WTC11 (cell line): ENCODE data around the gene RCAN2. TPM values are rescaled to one million over a fixed set of nuclear protein-coding genes. Genes with fewer than 3 reads are reported as not detected.

Source experiments
- ATAC-seq: fragments of 200-7000 bp; cut with Tn5 transposase; 2 replicates; pipeline ENCODE4 v1.10.0; 2021; ENCODE audit warnings: mild to moderate bottlenecking, moderate library complexity
- CTCF ChIA-PET: fragments of 300-600 bp; sonication (Branson Sonifier 250); formaldehyde crosslinking; loops from one replicate; lab custom pipeline; 2021; ENCODE audit warnings: antibody characterized with exemption; lab: Charles Lee
- POLR2A ChIA-PET: fragments of 350-600 bp; sonication (Branson Sonifier 250); formaldehyde crosslinking; loops from one replicate; lab custom pipeline; 2021; ENCODE audit warnings: antibody characterized with exemption; lab: Charles Lee
- DNase-seq: peaks from one replicate; pipeline ENCODE4 v3.0.0; 2021; ENCODE audit warnings: low spot score
- H3K27ac Mint-ChIP-seq: 2 replicates; pipeline ENCODE4 v1.8.0; 2021; ENCODE audit warnings: mixed read lengths
- H3K27me3 Mint-ChIP-seq: 2 replicates; pipeline ENCODE4 v1.8.0; 2021; ENCODE audit warnings: low read depth, mild to moderate bottlenecking, moderate library complexity, mixed read lengths
- H3K36me3 Mint-ChIP-seq: 2 replicates; pipeline ENCODE4 v1.8.0; 2021; ENCODE audit warnings: mixed read lengths
- H3K4me1 Mint-ChIP-seq: 2 replicates; pipeline ENCODE4 v1.8.0; 2022; ENCODE audit warnings: mixed read lengths
- H3K4me3 Mint-ChIP-seq: 2 replicates; pipeline ENCODE4 v1.8.0; 2021; ENCODE audit warnings: mild to moderate bottlenecking, moderate library complexity, mixed read lengths
- H3K9me3 Mint-ChIP-seq: 2 replicates; pipeline ENCODE4 v1.8.0; 2021; ENCODE audit warnings: mixed read lengths
- ATF1 ChIP-seq: sonication (generic); formaldehyde crosslinking; IDR thresholded peaks from 2 replicates; pipeline ENCODE4 v1.8.1; 2023; ENCODE audit warnings: mild to moderate bottlenecking, moderate library complexity, missing genetic modification reagents
- ELF4 ChIP-seq: sonication (generic); formaldehyde crosslinking; IDR thresholded peaks from 2 replicates; pipeline ENCODE4 v1.8.1; 2022; ENCODE audit warnings: low read depth, mild to moderate bottlenecking, moderate library complexity, missing genetic modification reagents
- FOXJ3 ChIP-seq: sonication (generic); formaldehyde crosslinking; IDR thresholded peaks from 2 replicates; pipeline ENCODE4 v1.9.0; 2021; ENCODE audit warnings: missing genetic modification reagents, mild to moderate bottlenecking, borderline replicate concordance
- MXD4 ChIP-seq: fragments of 250-450 bp; sonication (Bioruptor Pico); IDR thresholded peaks from 2 replicates; pipeline ENCODE4 v1.8.0; 2021; ENCODE audit warnings: mild to moderate bottlenecking, moderate library complexity, borderline replicate concordance
- NR1H2 ChIP-seq: sonication (generic); formaldehyde crosslinking; IDR thresholded peaks from 2 replicates; pipeline ENCODE4 v1.9.0; 2021; ENCODE audit warnings: mild to moderate bottlenecking, moderate library complexity, missing genetic modification reagents
- NR2C2 ChIP-seq: sonication (generic); formaldehyde crosslinking; IDR thresholded peaks from 2 replicates; pipeline ENCODE4 v1.8.0; 2022; ENCODE audit warnings: mild to moderate bottlenecking, missing genetic modification reagents
- PRRX2 ChIP-seq: fragments of 250-450 bp; sonication (Bioruptor Pico); IDR thresholded peaks from 2 replicates; pipeline ENCODE4 v1.8.0; 2021; ENCODE audit warnings: mild to moderate bottlenecking
- SMAD3 ChIP-seq: sonication (generic); formaldehyde crosslinking; IDR thresholded peaks from 2 replicates; pipeline ENCODE4 v1.8.0; 2022; ENCODE audit warnings: missing genetic modification reagents, mild to moderate bottlenecking, borderline replicate concordance
- SOX15 ChIP-seq: fragments of 250-450 bp; sonication (Bioruptor Pico); IDR thresholded peaks from 2 replicates; pipeline ENCODE4 v1.9.0; 2021; ENCODE audit warnings: mild to moderate bottlenecking
- SP1 ChIP-seq: sonication (generic); formaldehyde crosslinking; conservative IDR thresholded peaks from 2 replicates; pipeline ENCODE4 v1.8.1; 2022; ENCODE audit warnings: missing genetic modification reagents
- TP53 ChIP-seq: sonication (generic); formaldehyde crosslinking; IDR thresholded peaks from 2 replicates; pipeline ENCODE4 v1.8.1; 2023; ENCODE audit warnings: mild to moderate bottlenecking, missing genetic modification reagents
- ZBTB21 ChIP-seq: sonication (generic); formaldehyde crosslinking; IDR thresholded peaks from 2 replicates; pipeline ENCODE4 v1.8.1; 2023; ENCODE audit warnings: mild to moderate bottlenecking, missing genetic modification reagents, borderline replicate concordance
- ZNF423 ChIP-seq: fragments of 250-450 bp; sonication (Bioruptor Pico); IDR thresholded peaks from 2 replicates; pipeline ENCODE4 v2.1.2; 2022; ENCODE audit warnings: mild to moderate bottlenecking, moderate library complexity
- total RNA-seq: library from RNA; stranded (reverse); gene quantifications from 3 replicates; pipeline ENCODE4 v1.2.3, GENCODE V29; 2021
- TF ChIP-seq, protein P1 (sequence below): sonication (generic); formaldehyde crosslinking; IDR thresholded peaks from 2 replicates; pipeline ENCODE4 v1.8.1; 2023; ENCODE audit warnings: mild to moderate bottlenecking, missing genetic modification reagents
- TF ChIP-seq, protein P2 (sequence below): sonication (generic); formaldehyde crosslinking; IDR thresholded peaks from 2 replicates; pipeline ENCODE4 v1.8.0; 2022; ENCODE audit warnings: mild to moderate bottlenecking, missing genetic modification reagents
- TF ChIP-seq, protein P3 (sequence below): sonication (generic); formaldehyde crosslinking; IDR thresholded peaks from 2 replicates; pipeline ENCODE4 v1.8.1; 2022; ENCODE audit warnings: missing genetic modification reagents, borderline replicate concordance
- TF ChIP-seq, protein P4 (sequence below): sonication (generic); formaldehyde crosslinking; IDR thresholded peaks from 2 replicates; pipeline ENCODE4 v1.8.1; 2023; ENCODE audit warnings: mild to moderate bottlenecking, missing genetic modification reagents, moderate library complexity
- TF ChIP-seq, protein P5 (sequence below): sonication (generic); formaldehyde crosslinking; IDR thresholded peaks from 2 replicates; pipeline ENCODE4 v1.8.0; 2022; ENCODE audit warnings: mild to moderate bottlenecking, missing genetic modification reagents
- TF ChIP-seq, protein P6 (sequence below): sonication (generic); formaldehyde crosslinking; IDR thresholded peaks from 2 replicates; pipeline ENCODE4 v1.8.0; 2023; ENCODE audit warnings: missing genetic modification reagents
- TF ChIP-seq, protein P7 (sequence below): sonication (generic); formaldehyde crosslinking; IDR thresholded peaks from 2 replicates; pipeline ENCODE4 v1.8.0; 2022; ENCODE audit warnings: mild to moderate bottlenecking, missing genetic modification reagents

Gene RCAN2
- total RNA-seq, 1 experiment from 2014 or later = 3.9 TPM

DNA sequence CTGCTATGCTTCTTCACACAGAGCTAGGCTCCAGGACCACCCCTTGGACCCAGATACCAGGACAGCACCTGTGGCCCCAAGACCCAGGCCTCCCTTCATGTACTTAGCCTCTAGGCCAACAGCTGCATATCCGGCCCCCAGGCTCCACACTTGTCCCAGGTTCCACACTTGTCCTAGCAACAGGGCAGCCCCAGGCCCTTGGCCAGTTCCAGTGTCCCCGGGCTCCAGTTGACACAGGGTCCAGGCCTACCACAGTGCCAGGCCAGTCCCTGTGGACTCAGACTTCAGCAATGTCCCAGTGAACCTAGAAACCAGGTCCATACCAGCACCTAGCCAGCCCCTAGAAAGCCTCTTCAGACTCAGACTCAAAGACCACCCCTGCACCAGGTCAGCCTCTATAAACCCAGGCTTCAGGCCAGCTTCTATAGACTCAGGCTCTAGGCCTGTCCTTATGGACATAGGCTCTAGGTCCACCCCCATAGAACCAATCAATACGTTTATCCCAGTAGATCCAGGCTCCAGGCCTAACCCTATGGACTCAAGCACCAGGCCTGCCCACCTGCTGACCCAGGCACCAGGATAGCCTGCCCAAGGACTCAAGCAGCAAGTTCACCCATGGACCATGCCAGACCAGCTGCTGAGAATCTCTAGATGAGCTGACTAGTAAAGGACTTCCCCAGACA lies 46.3 kb downstream of the RCAN2 start:
- DNase-seq = no peak
- peaks cover 9% of the 10 kb centered on the region for H3K36me3 Mint-ChIP-seq
- H3K9me3 Mint-ChIP-seq = peaks cover 44% of the 10 kb centered on the region
- no peak overlapping the region for H3K4me3 Mint-ChIP-seq
- ATAC-seq = no peak
- H3K4me1 Mint-ChIP-seq = no peaks in the 10 kb centered on the region
- H3K27me3 Mint-ChIP-seq = no peaks in the 10 kb centered on the region
- TF ChIP-seq, protein P1, sequence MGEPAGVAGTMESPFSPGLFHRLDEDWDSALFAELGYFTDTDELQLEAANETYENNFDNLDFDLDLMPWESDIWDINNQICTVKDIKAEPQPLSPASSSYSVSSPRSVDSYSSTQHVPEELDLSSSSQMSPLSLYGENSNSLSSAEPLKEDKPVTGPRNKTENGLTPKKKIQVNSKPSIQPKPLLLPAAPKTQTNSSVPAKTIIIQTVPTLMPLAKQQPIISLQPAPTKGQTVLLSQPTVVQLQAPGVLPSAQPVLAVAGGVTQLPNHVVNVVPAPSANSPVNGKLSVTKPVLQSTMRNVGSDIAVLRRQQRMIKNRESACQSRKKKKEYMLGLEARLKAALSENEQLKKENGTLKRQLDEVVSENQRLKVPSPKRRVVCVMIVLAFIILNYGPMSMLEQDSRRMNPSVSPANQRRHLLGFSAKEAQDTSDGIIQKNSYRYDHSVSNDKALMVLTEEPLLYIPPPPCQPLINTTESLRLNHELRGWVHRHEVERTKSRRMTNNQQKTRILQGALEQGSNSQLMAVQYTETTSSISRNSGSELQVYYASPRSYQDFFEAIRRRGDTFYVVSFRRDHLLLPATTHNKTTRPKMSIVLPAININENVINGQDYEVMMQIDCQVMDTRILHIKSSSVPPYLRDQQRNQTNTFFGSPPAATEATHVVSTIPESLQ (CRISPR knock-in tag) = no peak
- no peak for TF ChIP-seq ZBTB21
- TF ChIP-seq NR1H2 (CRISPR knock-in tag) = no peak
- no peak for TF ChIP-seq PRRX2 (CRISPR knock-in tag)
- TF ChIP-seq SP1 (CRISPR knock-in tag) = no peak
- TF ChIP-seq, protein P2, sequence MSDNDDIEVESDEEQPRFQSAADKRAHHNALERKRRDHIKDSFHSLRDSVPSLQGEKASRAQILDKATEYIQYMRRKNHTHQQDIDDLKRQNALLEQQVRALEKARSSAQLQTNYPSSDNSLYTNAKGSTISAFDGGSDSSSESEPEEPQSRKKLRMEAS (CRISPR knock-in tag) = no peak
- TF ChIP-seq NR2C2 (CRISPR knock-in tag) = no peak
- no peak for TF ChIP-seq ZNF423
- TF ChIP-seq TP53 = no peak
- no peak for TF ChIP-seq FOXJ3
- TF ChIP-seq, protein P3, sequence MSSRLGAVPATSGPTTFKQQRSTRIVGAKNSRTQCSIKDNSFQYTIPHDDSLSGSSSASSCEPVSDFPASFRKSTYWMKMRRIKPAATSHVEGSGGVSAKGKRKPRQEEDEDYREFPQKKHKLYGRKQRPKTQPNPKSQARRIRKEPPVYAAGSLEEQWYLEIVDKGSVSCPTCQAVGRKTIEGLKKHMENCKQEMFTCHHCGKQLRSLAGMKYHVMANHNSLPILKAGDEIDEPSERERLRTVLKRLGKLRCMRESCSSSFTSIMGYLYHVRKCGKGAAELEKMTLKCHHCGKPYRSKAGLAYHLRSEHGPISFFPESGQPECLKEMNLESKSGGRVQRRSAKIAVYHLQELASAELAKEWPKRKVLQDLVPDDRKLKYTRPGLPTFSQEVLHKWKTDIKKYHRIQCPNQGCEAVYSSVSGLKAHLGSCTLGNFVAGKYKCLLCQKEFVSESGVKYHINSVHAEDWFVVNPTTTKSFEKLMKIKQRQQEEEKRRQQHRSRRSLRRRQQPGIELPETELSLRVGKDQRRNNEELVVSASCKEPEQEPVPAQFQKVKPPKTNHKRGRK (CRISPR knock-in tag) = no peak
- no peak for TF ChIP-seq MXD4 (CRISPR knock-in tag)
- no peak for TF ChIP-seq ATF1
- TF ChIP-seq, protein P4, sequence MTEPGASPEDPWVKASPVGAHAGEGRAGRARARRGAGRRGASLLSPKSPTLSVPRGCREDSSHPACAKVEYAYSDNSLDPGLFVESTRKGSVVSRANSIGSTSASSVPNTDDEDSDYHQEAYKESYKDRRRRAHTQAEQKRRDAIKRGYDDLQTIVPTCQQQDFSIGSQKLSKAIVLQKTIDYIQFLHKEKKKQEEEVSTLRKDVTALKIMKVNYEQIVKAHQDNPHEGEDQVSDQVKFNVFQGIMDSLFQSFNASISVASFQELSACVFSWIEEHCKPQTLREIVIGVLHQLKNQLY (CRISPR knock-in tag) = no peak
- no peak for TF ChIP-seq SOX15 (CRISPR knock-in tag)
- TF ChIP-seq, protein P5, sequence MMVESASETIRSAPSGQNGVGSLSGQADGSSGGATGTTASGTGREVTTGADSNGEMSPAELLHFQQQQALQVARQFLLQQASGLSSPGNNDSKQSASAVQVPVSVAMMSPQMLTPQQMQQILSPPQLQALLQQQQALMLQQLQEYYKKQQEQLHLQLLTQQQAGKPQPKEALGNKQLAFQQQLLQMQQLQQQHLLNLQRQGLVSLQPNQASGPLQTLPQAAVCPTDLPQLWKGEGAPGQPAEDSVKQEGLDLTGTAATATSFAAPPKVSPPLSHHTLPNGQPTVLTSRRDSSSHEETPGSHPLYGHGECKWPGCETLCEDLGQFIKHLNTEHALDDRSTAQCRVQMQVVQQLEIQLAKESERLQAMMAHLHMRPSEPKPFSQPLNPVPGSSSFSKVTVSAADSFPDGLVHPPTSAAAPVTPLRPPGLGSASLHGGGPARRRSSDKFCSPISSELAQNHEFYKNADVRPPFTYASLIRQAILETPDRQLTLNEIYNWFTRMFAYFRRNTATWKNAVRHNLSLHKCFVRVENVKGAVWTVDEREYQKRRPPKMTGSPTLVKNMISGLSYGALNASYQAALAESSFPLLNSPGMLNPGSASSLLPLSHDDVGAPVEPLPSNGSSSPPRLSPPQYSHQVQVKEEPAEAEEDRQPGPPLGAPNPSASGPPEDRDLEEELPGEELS (CRISPR knock-in tag) = no peak
- TF ChIP-seq, all 79 proteins: peak for 0
- CTCF ChIA-PET = interaction anchor here (1.6 kb wide), 1 partner anchor 46 kb away, joined by 3 read pairs; the partner anchor contains the start of gene RCAN2
- H3K27ac Mint-ChIP-seq = no peak overlapping the region
- POLR2A ChIA-PET = no interaction called here

DNA sequence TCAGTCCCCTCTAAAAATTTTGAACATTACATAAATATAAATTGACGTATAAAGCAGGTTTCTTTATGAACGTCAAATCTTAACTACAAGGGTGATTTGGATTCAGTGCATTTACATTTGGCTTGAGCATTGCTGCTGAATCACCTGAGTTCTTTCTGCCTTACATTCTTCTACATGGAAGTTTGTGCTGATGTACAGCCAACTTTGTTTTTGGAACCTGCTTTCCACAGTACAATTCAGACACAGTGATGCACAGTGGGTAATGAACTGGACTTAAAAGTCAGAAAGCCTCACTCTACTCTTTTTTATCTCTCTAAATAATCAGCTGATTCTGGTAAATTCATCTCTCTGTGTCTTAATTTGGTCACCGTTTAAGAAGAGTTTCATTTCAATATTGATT lies 47.6 kb downstream of the RCAN2 start:
- H3K9me3 Mint-ChIP-seq = peaks cover 37% of the 10 kb centered on the region
- H3K27ac Mint-ChIP-seq = no peak overlapping the region; the same call in 1 of the 2 replicates
- DNase-seq = no peak
- no peak overlapping the region for H3K4me3 Mint-ChIP-seq
- ATAC-seq = no peak
- POLR2A ChIA-PET = no interaction called here
- H3K4me1 Mint-ChIP-seq = no peaks in the 10 kb centered on the region
- H3K36me3 Mint-ChIP-seq = peaks cover 9% of the 10 kb centered on the region
- CTCF ChIA-PET = interaction anchor here (1.6 kb wide), 1 partner anchor 48 kb away, joined by 3 read pairs; the partner anchor contains the start of gene RCAN2
- no peak for TF ChIP-seq ELF4 (CRISPR knock-in tag)
- no peak for TF ChIP-seq MXD4 (CRISPR knock-in tag)
- TF ChIP-seq SMAD3 (CRISPR knock-in tag) = no peak
- no peak for TF ChIP-seq NR2C2 (CRISPR knock-in tag)
- TF ChIP-seq SP1 (CRISPR knock-in tag) = no peak
- TF ChIP-seq, protein P6, sequence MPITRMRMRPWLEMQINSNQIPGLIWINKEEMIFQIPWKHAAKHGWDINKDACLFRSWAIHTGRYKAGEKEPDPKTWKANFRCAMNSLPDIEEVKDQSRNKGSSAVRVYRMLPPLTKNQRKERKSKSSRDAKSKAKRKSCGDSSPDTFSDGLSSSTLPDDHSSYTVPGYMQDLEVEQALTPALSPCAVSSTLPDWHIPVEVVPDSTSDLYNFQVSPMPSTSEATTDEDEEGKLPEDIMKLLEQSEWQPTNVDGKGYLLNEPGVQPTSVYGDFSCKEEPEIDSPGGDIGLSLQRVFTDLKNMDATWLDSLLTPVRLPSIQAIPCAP = no peak
- no peak for TF ChIP-seq ZNF423
- TF ChIP-seq, protein P7, sequence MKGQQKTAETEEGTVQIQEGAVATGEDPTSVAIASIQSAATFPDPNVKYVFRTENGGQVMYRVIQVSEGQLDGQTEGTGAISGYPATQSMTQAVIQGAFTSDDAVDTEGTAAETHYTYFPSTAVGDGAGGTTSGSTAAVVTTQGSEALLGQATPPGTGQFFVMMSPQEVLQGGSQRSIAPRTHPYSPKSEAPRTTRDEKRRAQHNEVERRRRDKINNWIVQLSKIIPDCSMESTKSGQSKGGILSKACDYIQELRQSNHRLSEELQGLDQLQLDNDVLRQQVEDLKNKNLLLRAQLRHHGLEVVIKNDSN (CRISPR knock-in tag) = no peak
- no peaks in the 10 kb centered on the region for H3K27me3 Mint-ChIP-seq
